GM12878 (cell line): ENCODE results near the gene ADK. TPM values are rescaled to one million over a fixed set of nuclear protein-coding genes. Genes with fewer than 3 reads are reported as not detected.

ENCODE experiments used
- ATAC-seq: fragments of 200-7000 bp; cut with Tn5 transposase; 3 replicates; pipeline ENCODE4 v1.9.1; 2020; ENCODE audit warnings: mild to moderate bottlenecking, moderate library complexity
- BruUV-seq: library from RNA; stranded (reverse); fragments of 400-500 nt; replicated peaks from 2 replicates; lab custom pipeline; 2021; lab: Mats Ljungman, UMichigan
- CTCF ChIA-PET: fragments of 300-600 bp; sonication (Branson Sonifier 250); formaldehyde crosslinking; extraction: SDS; loops from one replicate; lab custom pipeline; 2021; ENCODE audit warnings: inconsistent platforms; lab: Yijun Ruan, JAX
- POLR2A ChIA-PET: fragments of 350-600 bp; formaldehyde crosslinking; extraction: SDS; loops from one replicate; lab custom pipeline; 2021; ENCODE audit warnings: inconsistent platforms; lab: Charles Lee
- RAD21 ChIA-PET: fragments of 300-600 bp; sonication (Branson Sonifier 250); formaldehyde crosslinking; loops from one replicate; lab custom pipeline; 2023; ENCODE audit warnings: antibody characterized with exemption; ENCODE audit not compliant: unreplicated experiment; lab: Charles Lee
- SMC1A ChIA-PET: fragments of 300-600 bp; sonication (Branson Sonifier 250); formaldehyde crosslinking; loops from one replicate; lab custom pipeline; 2023; ENCODE audit not compliant: unreplicated experiment, uncharacterized antibody; lab: Charles Lee
- DNase-seq: peaks from one replicate; pipeline ENCODE4 v3.0.0-alpha.2; 2011; ENCODE audit warnings: low read depth, low spot score
- FAIRE-seq: peaks from 3 replicates; lab custom pipeline; 2011; peaks lifted over from hg19 to GRCh38; lab: Jason Lieb, UNC
- H2AFZ ChIP-seq: 2 replicates; pipeline ENCODE4 v1.6.0; 2011; ENCODE audit warnings: low read depth, low read length, control low read depth; ENCODE audit not compliant: control insufficient read depth
- H3K27ac ChIP-seq: 2 replicates; pipeline ENCODE4 v1.5.1; 2011; ENCODE audit warnings: control low read depth; ENCODE audit not compliant: control insufficient read depth, insufficient read depth
- H3K27me3 ChIP-seq, 2 experiments: replicated peaks in 1 of 2; 2 replicates each; pipeline versions ENCODE4 v1.6.0 to v1.6.1; 2011; ENCODE audit warnings: low read length in 1 of 2; ENCODE audit not compliant: control insufficient read depth in 2 of 2, insufficient read depth in 2 of 2
- H3K36me3 ChIP-seq, 2 experiments: 2 replicates each; pipeline ENCODE4 v1.5.1; 2011; ENCODE audit warnings: low read length in 1 of 2; ENCODE audit not compliant: control insufficient read depth in 2 of 2, insufficient read depth in 2 of 2
- H3K4me1 ChIP-seq: 2 replicates; pipeline ENCODE4 v1.6.1; 2011; ENCODE audit warnings: mild to moderate bottlenecking, low read length, moderate library complexity, mixed read lengths; ENCODE audit not compliant: control insufficient read depth, insufficient read depth
- H3K4me2 ChIP-seq: 2 replicates; pipeline ENCODE4 v1.6.0; 2011; ENCODE audit warnings: control low read depth; ENCODE audit not compliant: control insufficient read depth, insufficient read depth
- H3K4me3 ChIP-seq: fragments of 200-600 bp; sonication (generic); 2 replicates; pipeline ENCODE4 v1.5.1; 2016
- H3K79me2 ChIP-seq: 2 replicates; pipeline ENCODE4 v1.6.0; 2011; ENCODE audit warnings: low read length; ENCODE audit not compliant: control insufficient read depth, insufficient read depth
- H3K9ac ChIP-seq: 2 replicates; pipeline ENCODE4 v1.8.0; 2011; ENCODE audit warnings: low read length, control low read depth, mixed read lengths; ENCODE audit not compliant: control insufficient read depth, insufficient read depth
- H3K9me3 ChIP-seq: replicated peaks from 3 replicates; pipeline ENCODE4 v1.5.1; 2011; ENCODE audit warnings: mild to moderate bottlenecking, low read length; ENCODE audit not compliant: control insufficient read depth, insufficient read depth
- H4K20me1 ChIP-seq: 2 replicates; pipeline ENCODE4 v1.6.0; 2011; ENCODE audit not compliant: control insufficient read depth, insufficient read depth
- BACH1 ChIP-seq: fragments of 450-650 bp; IDR thresholded peaks from 2 replicates; pipeline ENCODE4 v1.6.1; 2017; ENCODE audit warnings: mild to moderate bottlenecking, borderline replicate concordance
- BRCA1 ChIP-seq: IDR thresholded peaks from 2 replicates; pipeline ENCODE4 v1.6.1; 2011; ENCODE audit warnings: low read depth, low read length, improper control_type of control experiment
- CHD1 ChIP-seq: IDR thresholded peaks from 2 replicates; pipeline ENCODE4 v1.6.1; 2012; ENCODE audit warnings: low read depth, low read length, improper control_type of control experiment
- MEF2B ChIP-seq: fragments of 450-650 bp; IDR thresholded peaks from 2 replicates; pipeline ENCODE4 v1.6.1; 2018; ENCODE audit warnings: mild to moderate bottlenecking, moderate library complexity; ENCODE audit not compliant: partially characterized antibody, poor library complexity, severe bottlenecking
- RUNX3 ChIP-seq: IDR thresholded peaks from 2 replicates; pipeline ENCODE4 v1.6.1; 2012; ENCODE audit warnings: low read length, inconsistent platforms
- WGBS: methylation state at CpG from one replicate; pipeline ENCODE4 v1.1.6; 2016; ENCODE audit warnings: low lambda C conversion rate; ENCODE audit not compliant: insufficient replicate concordance, insufficient coverage; ENCODE audit errors: missing lambda C conversion rate; 5-methylcytosine and 5-hydroxymethylcytosine counted together
- in situ Hi-C: fragments of 300-500 bp; cut with MboI; formaldehyde crosslinking; loops from 9 replicates; pipeline ENCODE4 v1.14.3; 2018; ENCODE audit warnings: mixed read lengths
- intact Hi-C: fragments of 100-400 bp; cut with micrococcal nuclease; formaldehyde crosslinking; loops from one replicate; pipeline ENCODE4 v1.14.2; 2022; ENCODE audit not compliant: unreplicated experiment
- polyA plus RNA-seq, 11 experiments: library from polyadenylated mRNA; depleted of rRNA in 4 of 11; unstranded in 6 of 11; stranded (reverse) in 5 of 11; fragments of >200 nt; fragmentation: Nextera tagmentation in 4 of 11; fragmentation: Illumina TruSeq in 1 of 11; extraction: Ambion mirVana in 4 of 11; extraction: Trizol in 1 of 11; gene quantifications; 1 replicate in 1 of 11; 2 replicates in 10 of 11; pipeline versions ENCODE4 v1.2.1 to v1.2.3, GENCODE V29; 2011 to 2016; ENCODE audit warnings: inconsistent platforms in 2 of 11, missing spikeins in 2 of 11, low read depth in 1 of 11
- total RNA-seq, 4 experiments: library from RNA; depleted of rRNA in 3 of 4; stranded (reverse); fragments of >200 nt in 3 of 4; fragmentation: Illumina TruSeq in 1 of 4; extraction: Trizol in 1 of 4; gene quantifications; 2 replicates each; pipeline versions ENCODE4 v1.2.1 to v1.2.3, GENCODE V29; 2013 to 2021
- TF ChIP-seq, protein P1 (sequence below): IDR thresholded peaks from 2 replicates; pipeline ENCODE4 v1.6.1; 2012; ENCODE audit warnings: low read length, inconsistent platforms
- TF ChIP-seq, protein P2 (sequence below): fragments of 450-650 bp; IDR thresholded peaks from 2 replicates; pipeline ENCODE4 v1.6.1; 2017; ENCODE audit warnings: mild to moderate bottlenecking, moderate library complexity

ADK gene
- total and polyA plus RNA-seq, 10 of the 15 experiments (the other 5 are each of a cell fraction or from before 2014, with no cell fraction given) = 42.0 to 151 (median 81.6) TPM

DNA sequence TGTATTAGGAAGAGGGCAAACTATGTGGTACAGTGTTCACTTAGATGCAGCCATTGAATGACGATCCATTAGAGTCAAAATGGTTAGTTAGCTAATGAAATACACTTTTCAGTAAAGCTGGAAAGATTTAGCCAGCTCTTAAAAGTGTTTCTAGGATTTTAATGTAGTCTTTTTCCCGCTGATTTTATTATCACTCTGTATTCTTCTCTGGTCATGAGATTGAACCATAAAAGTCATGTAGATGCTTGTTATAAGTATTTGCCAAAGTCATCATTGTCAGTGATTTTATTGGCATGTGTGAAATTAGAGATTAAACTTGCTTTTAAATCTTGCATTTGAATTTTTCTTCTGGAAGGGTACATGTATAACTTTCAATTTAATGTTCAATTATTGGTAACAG lies 93.8 kb downstream of the ADK start:
- Histone ChIP-seq H4K20me1 (no peaks in the 10 kb centered on the region), H3K4me1 (no peaks in the 10 kb centered on the region), H3K36me3 (peaks cover 5 to 12% of the 10 kb centered on the region in 2 experiments; a peak in 3 of 4 replicates), H3K27ac (no peak overlapping the region), H3K9ac (no peak overlapping the region), H2AFZ (no peak overlapping the region), H3K9me3 (no peaks in the 10 kb centered on the region), H3K4me3 (no peak overlapping the region), H3K79me2 (no peaks in the 10 kb centered on the region), H3K4me2 (no peak overlapping the region), H3K27me3 (no peaks in the 10 kb centered on the region)
- intact Hi-C loops (loop anchor here (1.0 kb wide), 1 partner anchor 854 kb away; a partner anchor contains a TSS), in situ Hi-C loops (no loop called here)
- ChIA-PET POLR2A (interaction anchor here (0.5 to 0.8 kb wide), 2 partner anchors 32 to 125 kb away, joined by 3 read pairs; no protein-coding TSS in a partner anchor), CTCF (interaction anchor here (0.6 to 4.5 kb wide), 41 partner anchors 9 to 998 kb away, joined by 3 to 71 read pairs (median 4); partner anchors contain the start of genes COMTD1 and SAMD8), SMC1A (interaction anchor here (0.7 to 3.7 kb wide), 21 partner anchors 9 to 985 kb away, joined by 3 to 21 read pairs (median 3); partner anchors contain the start of gene AP3M1), RAD21 (interaction anchor here (0.7 to 4.1 kb wide), 17 partner anchors 9 to 992 kb away, joined by 3 to 25 read pairs (median 4); partner anchors contain the start of genes ADK and COMTD1)
- DNase-seq (no peak), FAIRE-seq (no peak), ATAC-seq (no peak)
- WGBS = 95% methylated on average over 2 of the region's 2 CpGs
- TF ChIP-seq, protein P1, sequence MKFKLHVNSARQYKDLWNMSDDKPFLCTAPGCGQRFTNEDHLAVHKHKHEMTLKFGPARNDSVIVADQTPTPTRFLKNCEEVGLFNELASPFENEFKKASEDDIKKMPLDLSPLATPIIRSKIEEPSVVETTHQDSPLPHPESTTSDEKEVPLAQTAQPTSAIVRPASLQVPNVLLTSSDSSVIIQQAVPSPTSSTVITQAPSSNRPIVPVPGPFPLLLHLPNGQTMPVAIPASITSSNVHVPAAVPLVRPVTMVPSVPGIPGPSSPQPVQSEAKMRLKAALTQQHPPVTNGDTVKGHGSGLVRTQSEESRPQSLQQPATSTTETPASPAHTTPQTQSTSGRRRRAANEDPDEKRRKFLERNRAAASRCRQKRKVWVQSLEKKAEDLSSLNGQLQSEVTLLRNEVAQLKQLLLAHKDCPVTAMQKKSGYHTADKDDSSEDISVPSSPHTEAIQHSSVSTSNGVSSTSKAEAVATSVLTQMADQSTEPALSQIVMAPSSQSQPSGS = no peak
- TF ChIP-seq CHD1 = no peak
- TF ChIP-seq BACH1 = no peak
- no peak for TF ChIP-seq RUNX3
- no TSS peak for BruUV-seq

DNA sequence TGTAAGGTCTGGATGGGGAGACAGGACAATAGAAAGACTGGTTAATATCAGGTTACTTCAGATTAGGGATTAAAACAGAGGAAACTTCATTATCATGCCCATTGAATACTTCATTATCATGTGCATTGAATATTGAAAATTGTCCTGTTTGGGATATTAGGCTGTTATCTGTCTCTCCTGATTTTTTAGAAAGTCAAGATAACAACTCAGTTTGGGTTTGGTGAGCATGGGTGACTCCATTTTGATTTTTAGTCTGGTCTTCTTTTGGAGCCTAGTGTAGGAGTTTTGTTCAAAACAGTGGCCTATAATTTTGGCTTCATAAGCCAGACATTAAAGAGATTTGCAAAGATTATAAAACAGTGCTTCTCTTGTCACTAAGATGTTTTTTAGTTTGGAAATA lies 95.5 kb downstream of the ADK start:
- TF ChIP-seq BRCA1 (no peak), MEF2B (no peak)
- TF ChIP-seq, protein P2, sequence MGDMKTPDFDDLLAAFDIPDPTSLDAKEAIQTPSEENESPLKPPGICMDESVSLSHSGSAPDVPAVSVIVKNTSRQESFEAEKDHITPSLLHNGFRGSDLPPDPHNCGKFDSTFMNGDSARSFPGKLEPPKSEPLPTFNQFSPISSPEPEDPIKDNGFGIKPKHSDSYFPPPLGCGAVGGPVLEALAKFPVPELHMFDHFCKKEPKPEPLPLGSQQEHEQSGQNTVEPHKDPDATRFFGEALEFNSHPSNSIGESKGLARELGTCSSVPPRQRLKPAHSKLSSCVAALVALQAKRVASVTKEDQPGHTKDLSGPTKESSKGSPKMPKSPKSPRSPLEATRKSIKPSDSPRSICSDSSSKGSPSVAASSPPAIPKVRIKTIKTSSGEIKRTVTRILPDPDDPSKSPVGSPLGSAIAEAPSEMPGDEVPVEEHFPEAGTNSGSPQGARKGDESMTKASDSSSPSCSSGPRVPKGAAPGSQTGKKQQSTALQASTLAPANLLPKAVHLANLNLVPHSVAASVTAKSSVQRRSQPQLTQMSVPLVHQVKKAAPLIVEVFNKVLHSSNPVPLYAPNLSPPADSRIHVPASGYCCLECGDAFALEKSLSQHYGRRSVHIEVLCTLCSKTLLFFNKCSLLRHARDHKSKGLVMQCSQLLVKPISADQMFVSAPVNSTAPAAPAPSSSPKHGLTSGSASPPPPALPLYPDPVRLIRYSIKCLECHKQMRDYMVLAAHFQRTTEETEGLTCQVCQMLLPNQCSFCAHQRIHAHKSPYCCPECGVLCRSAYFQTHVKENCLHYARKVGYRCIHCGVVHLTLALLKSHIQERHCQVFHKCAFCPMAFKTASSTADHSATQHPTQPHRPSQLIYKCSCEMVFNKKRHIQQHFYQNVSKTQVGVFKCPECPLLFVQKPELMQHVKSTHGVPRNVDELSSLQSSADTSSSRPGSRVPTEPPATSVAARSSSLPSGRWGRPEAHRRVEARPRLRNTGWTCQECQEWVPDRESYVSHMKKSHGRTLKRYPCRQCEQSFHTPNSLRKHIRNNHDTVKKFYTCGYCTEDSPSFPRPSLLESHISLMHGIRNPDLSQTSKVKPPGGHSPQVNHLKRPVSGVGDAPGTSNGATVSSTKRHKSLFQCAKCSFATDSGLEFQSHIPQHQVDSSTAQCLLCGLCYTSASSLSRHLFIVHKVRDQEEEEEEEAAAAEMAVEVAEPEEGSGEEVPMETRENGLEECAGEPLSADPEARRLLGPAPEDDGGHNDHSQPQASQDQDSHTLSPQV = peak; percentile 85; the same call in 1 of the 2 replicates
- TF ChIP-seq, all 136 proteins: peak for 1
- Histone ChIP-seq H3K4me1 (no peaks in the 10 kb centered on the region), H3K36me3 (peaks cover 5 to 12% of the 10 kb centered on the region in 2 experiments; a peak in 3 of 4 replicates), H2AFZ (no peak overlapping the region), H3K4me3 (no peak overlapping the region), H3K9ac (no peak overlapping the region), H3K27ac (no peak overlapping the region), H3K4me2 (no peak overlapping the region), H3K27me3 (no peaks in the 10 kb centered on the region), H3K79me2 (no peaks in the 10 kb centered on the region), H4K20me1 (no peaks in the 10 kb centered on the region), H3K9me3 (no peaks in the 10 kb centered on the region)
- CTCF ChIA-PET = interaction anchor here (1.1 to 3.2 kb wide), 2 partner anchors 852 to 855 kb away, joined by 4 to 16 read pairs; a partner anchor contains a TSS
- no peak for ATAC-seq
- SMC1A ChIA-PET = interaction anchor here (0.9 to 1.5 kb wide), 3 partner anchors 9 to 492 kb away, joined by 3 to 6 read pairs (median 4); no protein-coding TSS in a partner anchor
- no peak for DNase-seq
- no peak for FAIRE-seq
- no TSS peak for BruUV-seq
- intact Hi-C loops = no loop called here
- RAD21 ChIA-PET = interaction anchor here (0.6 kb wide), 2 partner anchors 13 to 769 kb away, joined by 3 read pairs; no protein-coding TSS in a partner anchor
- in situ Hi-C loops = no loop called here
- POLR2A ChIA-PET = interaction anchor here (0.8 kb wide), 1 partner anchor 90 kb away, joined by 3 read pairs; no protein-coding TSS in a partner anchor
